GM20000 (cell line): ENCODE results near the gene COA1.

ENCODE experiments used
- DNase-seq: peaks from one replicate; pipeline ENCODE4 v3.0.0; 2012; ENCODE audit warnings: low spot score
- TF ChIP-seq, protein P1 (sequence below): IDR thresholded peaks from 2 replicates; pipeline ENCODE4 v1.5.1; 2012; ENCODE audit warnings: mild to moderate bottlenecking, control low read depth; ENCODE audit errors: extremely low read depth, missing control alignments

Gene COA1

DNA sequence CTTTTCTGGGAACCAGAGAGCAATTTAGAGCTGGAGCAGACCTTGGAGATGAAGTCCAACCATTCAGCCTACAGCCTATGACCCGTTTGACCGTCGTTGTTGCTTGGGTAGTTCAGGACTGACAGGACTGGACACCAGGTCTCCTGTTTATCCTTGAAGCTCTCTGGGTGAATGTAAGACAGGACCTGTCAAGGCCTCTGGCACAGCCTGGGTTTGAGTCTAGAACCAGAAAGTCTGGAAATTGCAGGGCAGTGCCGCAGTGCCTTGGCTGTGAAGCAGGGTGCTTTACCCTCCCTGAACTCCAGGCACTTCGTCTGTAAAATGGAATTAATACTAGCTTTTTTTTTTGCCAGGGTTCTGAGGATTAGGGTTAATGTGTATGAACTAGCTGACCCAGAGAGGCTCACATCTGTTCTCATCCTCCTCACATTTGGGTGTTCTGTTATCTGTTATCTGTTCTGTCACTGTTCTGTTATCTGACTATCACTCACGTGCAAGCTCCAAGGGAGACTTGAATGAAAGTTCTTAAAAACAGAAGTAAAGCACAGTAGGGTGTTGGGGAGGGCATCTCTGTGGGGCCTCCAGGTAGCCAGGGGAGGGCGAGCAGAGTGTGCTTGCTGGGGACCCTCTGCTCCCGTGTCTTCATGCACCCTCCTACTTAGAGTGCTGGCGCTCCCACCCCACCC is 39.0 kb upstream of the COA1 start:
- TF ChIP-seq, protein P1, sequence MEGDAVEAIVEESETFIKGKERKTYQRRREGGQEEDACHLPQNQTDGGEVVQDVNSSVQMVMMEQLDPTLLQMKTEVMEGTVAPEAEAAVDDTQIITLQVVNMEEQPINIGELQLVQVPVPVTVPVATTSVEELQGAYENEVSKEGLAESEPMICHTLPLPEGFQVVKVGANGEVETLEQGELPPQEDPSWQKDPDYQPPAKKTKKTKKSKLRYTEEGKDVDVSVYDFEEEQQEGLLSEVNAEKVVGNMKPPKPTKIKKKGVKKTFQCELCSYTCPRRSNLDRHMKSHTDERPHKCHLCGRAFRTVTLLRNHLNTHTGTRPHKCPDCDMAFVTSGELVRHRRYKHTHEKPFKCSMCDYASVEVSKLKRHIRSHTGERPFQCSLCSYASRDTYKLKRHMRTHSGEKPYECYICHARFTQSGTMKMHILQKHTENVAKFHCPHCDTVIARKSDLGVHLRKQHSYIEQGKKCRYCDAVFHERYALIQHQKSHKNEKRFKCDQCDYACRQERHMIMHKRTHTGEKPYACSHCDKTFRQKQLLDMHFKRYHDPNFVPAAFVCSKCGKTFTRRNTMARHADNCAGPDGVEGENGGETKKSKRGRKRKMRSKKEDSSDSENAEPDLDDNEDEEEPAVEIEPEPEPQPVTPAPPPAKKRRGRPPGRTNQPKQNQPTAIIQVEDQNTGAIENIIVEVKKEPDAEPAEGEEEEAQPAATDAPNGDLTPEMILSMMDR, result no peak
- no peak for DNase-seq

- no peak for DNase-seq
- TF ChIP-seq, protein P1, result no peak
These were observed 38.0 kb upstream of the COA1 start for GRCh38 chr7:43767311-43767710.

DNA sequence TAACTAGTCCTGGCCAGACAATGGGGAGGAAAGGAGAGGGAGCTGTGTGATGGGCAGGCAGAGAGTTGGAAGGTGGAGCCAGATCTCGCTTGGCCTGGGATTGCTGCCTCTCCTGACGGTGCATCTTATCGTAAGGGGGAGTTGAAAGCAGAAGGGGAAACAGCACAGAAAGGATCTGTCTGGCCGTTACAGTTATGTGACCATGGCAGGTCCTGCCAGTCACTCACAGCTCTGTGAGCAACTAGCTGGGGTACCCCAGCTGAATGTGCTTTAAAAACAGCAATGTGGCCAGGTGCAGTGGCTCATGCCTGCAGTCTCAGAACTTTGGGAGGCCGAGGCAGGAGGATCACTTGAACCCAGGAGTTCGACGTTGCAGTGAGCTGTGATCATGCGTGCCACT is 37.2 kb upstream of the COA1 start:
- no peak for DNase-seq
- TF ChIP-seq, protein P1, result no peak

DNA sequence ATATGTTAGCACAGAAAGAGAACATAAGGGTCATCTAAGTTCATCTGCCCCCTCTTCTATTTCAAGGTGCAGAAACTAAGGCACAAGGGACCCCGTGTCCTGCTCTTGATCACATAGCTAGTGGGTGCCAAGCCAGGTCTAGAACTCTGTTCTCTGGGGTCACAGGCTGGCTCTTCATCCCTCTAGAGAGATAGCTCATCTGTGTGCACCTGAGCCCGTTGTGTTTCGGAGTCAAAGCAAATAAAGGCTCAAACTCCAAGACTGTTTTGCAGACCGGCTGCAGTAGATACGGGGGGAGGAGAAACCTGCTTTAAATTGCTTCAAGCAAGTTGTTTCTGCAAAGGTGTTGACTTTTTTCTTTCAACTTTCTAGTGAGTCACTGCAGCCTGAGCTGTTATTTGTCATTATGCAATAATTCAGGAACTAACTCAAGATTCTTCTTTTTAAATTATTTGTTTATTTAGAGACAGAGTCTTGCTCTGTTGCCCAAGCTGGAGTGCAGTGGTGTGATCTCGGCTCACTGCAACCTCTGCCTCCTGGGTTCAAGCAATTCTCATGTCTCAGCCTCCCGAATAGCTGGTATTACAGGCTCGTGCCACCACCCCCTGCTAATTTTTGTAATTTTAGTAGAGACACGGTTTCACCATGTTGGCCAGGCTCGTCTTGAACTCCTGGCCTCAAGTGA is 35.6 kb upstream of the COA1 start:
- TF ChIP-seq, protein P1, result no peak
- no peak for DNase-seq

GRCh38 chr7:43764039-43764761 is 34.9 kb upstream of the COA1 start:
- peak; percentile 65 for DNase-seq
- TF ChIP-seq, protein P1, result no peak

GRCh38 chr7:43763183-43763582 is 33.9 kb upstream of the COA1 start:
- DNase-seq, result no peak
- TF ChIP-seq, protein P1, result no peak
